Endothelial cell of umbilical vein (primary cell): ENCODE data around the gene B4GALT6. TPM values are rescaled to one million over a fixed set of nuclear protein-coding genes. Genes with fewer than 3 reads are reported as not detected.

Source experiments
- BruUV-seq: library from RNA; stranded (reverse); fragments of 400-500 nt; replicated peaks from 2 replicates; lab custom pipeline; 2021; lab: Mats Ljungman, UMichigan
- CTCF ChIA-PET: fragments of 300-600, 350-600 bp; sonication (Branson Sonifier 250); formaldehyde crosslinking; loops from one replicate; lab custom pipeline; 2021; ENCODE audit warnings: antibody characterized with exemption, inconsistent platforms; lab: Charles Lee
- POLR2A ChIA-PET: fragments of 300-600, 350-600 bp; sonication (Branson Sonifier 250); formaldehyde crosslinking; loops from one replicate; lab custom pipeline; 2021; ENCODE audit warnings: antibody characterized with exemption, inconsistent platforms; lab: Charles Lee
- DNase-seq: peaks from one replicate; pipeline ENCODE4 v3.0.0-alpha.2; 2011; ENCODE audit warnings: low read depth, low spot score
- FAIRE-seq: peaks from 2 replicates; lab custom pipeline; 2011; peaks lifted over from hg19 to GRCh38; lab: Jason Lieb, UNC
- H2AFZ ChIP-seq: 2 replicates; pipeline ENCODE4 v1.6.0; 2012; ENCODE audit warnings: low read depth, low read length, control low read depth, inconsistent platforms
- H3K27ac ChIP-seq: 2 replicates; pipeline ENCODE4 v1.5.1; 2011; ENCODE audit warnings: low read depth, mild to moderate bottlenecking, control low read depth, low read length, moderate library complexity; ENCODE audit not compliant: insufficient read depth
- H3K27me3 ChIP-seq, 2 experiments: 2 replicates each; pipeline versions ENCODE4 v1.6.0 to v1.6.1; 2011; ENCODE audit warnings: low read length in 2 of 2, mixed read lengths in 1 of 2; ENCODE audit not compliant: control insufficient read depth in 2 of 2, insufficient read depth in 2 of 2
- H3K36me3 ChIP-seq, 2 experiments: 2 replicates in 1 of 2; 3 replicates in 1 of 2; pipeline ENCODE4 v1.5.1; 2011; ENCODE audit warnings: low read length in 2 of 2, mild to moderate bottlenecking in 1 of 2, moderate library complexity in 1 of 2; ENCODE audit not compliant: control insufficient read depth in 2 of 2, insufficient read depth in 2 of 2; ENCODE audit errors: extremely low read depth in 1 of 2
- H3K4me1 ChIP-seq: 3 replicates; pipeline ENCODE4 v1.5.1; 2011; ENCODE audit warnings: mild to moderate bottlenecking, low read length; ENCODE audit not compliant: control insufficient read depth, insufficient read depth; ENCODE audit errors: extremely low read depth
- H3K4me2 ChIP-seq: 2 replicates; pipeline ENCODE4 v1.6.1; 2011; ENCODE audit warnings: low read length, control low read depth, mixed read lengths; ENCODE audit not compliant: insufficient read depth
- H3K4me3 ChIP-seq, 3 experiments: fragments of 200-600 bp in 1 of 3; sonication (generic), shearing (Covaris generic) in 1 of 3; replicated peaks in 1 of 3; 2 replicates each; pipeline ENCODE4 v1.5.1; 2011 to 2016; ENCODE audit warnings: control low read depth in 3 of 3, low read length in 3 of 3, mild to moderate bottlenecking in 2 of 3, inconsistent platforms in 1 of 3, low read depth in 1 of 3, moderate library complexity in 1 of 3; ENCODE audit not compliant: insufficient read depth in 1 of 3
- H3K79me2 ChIP-seq: 2 replicates; pipeline ENCODE4 v1.6.0; 2012; ENCODE audit warnings: low read length, inconsistent platforms; ENCODE audit not compliant: control insufficient read depth, insufficient read depth
- H3K9ac ChIP-seq: replicated peaks from 2 replicates; pipeline ENCODE3; 2011; ENCODE audit warnings: low read length, control low read depth; ENCODE audit not compliant: insufficient read depth; ENCODE audit errors: extremely low read depth
- H3K9me1 ChIP-seq: replicated peaks from 3 replicates; pipeline ENCODE4 v1.6.0; 2011; ENCODE audit warnings: mild to moderate bottlenecking, low read length; ENCODE audit not compliant: control insufficient read depth, insufficient read depth; ENCODE audit errors: extremely low read depth
- H3K9me3 ChIP-seq: replicated peaks from 2 replicates; pipeline ENCODE4 v1.5.1; 2012; ENCODE audit warnings: low read length, inconsistent platforms; ENCODE audit not compliant: control insufficient read depth, insufficient read depth
- H4K20me1 ChIP-seq: replicated peaks from 2 replicates; pipeline ENCODE3; 2011; ENCODE audit warnings: mild to moderate bottlenecking, low read length; ENCODE audit not compliant: control insufficient read depth, insufficient read depth; ENCODE audit errors: extremely low read depth
- EZH2 ChIP-seq: IDR thresholded peaks from 2 replicates; pipeline ENCODE4 v1.6.1; 2012; ENCODE audit warnings: borderline replicate concordance, low read depth, mild to moderate bottlenecking, moderate library complexity, low read length, inconsistent platforms; ENCODE audit not compliant: severe bottlenecking
- FOS ChIP-seq: IDR thresholded peaks from 2 replicates; pipeline ENCODE4 v1.6.1; 2011; ENCODE audit warnings: mild to moderate bottlenecking, low read length, moderate library complexity, borderline replicate concordance; ENCODE audit not compliant: insufficient read depth
- GATA2 ChIP-seq: IDR thresholded peaks from 2 replicates; pipeline ENCODE4 v1.7.0; 2011; ENCODE audit warnings: low read depth, mild to moderate bottlenecking, moderate library complexity, mixed read lengths, low read length; ENCODE audit not compliant: insufficient read length, insufficient read depth
- JUN ChIP-seq: IDR thresholded peaks from 2 replicates; pipeline ENCODE4 v1.6.1; 2011; ENCODE audit warnings: borderline replicate concordance, low read depth; ENCODE audit not compliant: insufficient read length, insufficient read depth
- MYC ChIP-seq: IDR thresholded peaks from one replicate; pipeline ENCODE4 v1.6.1; 2011; ENCODE audit warnings: mild to moderate bottlenecking, low read depth, low read length
- POLR2A ChIP-seq: IDR thresholded peaks from 2 replicates; pipeline ENCODE4 v1.6.1; 2012; ENCODE audit warnings: low read depth, mild to moderate bottlenecking, control low read depth, low read length
- POLR2AphosphoS5 ChIP-seq: IDR thresholded peaks from 2 replicates; pipeline ENCODE4 v1.6.1; 2012; ENCODE audit warnings: low read depth, mild to moderate bottlenecking, control low read depth, low read length, moderate library complexity; ENCODE audit not compliant: insufficient read depth
- dilution Hi-C: fragments of 300-500 bp; cut with MboI; formaldehyde crosslinking; loops from one replicate; pipeline ENCODE4 v1.15.0; 2019; ENCODE audit warnings: low sequenced_read_pairs; ENCODE audit not compliant: extremely low pct_ligation_motif_present
- intact Hi-C: fragments of 100-400 bp; cut with micrococcal nuclease; formaldehyde crosslinking; loops from one replicate; pipeline ENCODE4 v1.10.0; 2022
- polyA plus RNA-seq, 4 experiments: library from polyadenylated mRNA; depleted of rRNA in 3 of 4; stranded (reverse) in 3 of 4; unstranded in 1 of 4; fragments of >200 nt; gene quantifications; 2 replicates each; pipeline versions ENCODE4 v1.2.1 to v1.2.3, GENCODE V29; 2011 to 2012; ENCODE audit warnings: missing spikeins in 1 of 4
- total RNA-seq: library from RNA; stranded (reverse); gene quantifications from 2 replicates; pipeline ENCODE4 v1.2.3, GENCODE V29; 2021
- TF ChIP-seq, protein P1 (sequence below), 2 donors: IDR thresholded peaks; 1 replicate in 1 of 2; 2 replicates in 1 of 2; pipeline ENCODE4 v1.5.1; 2011; ENCODE audit warnings: low read length in 2 of 2, mild to moderate bottlenecking in 2 of 2, moderate library complexity in 2 of 2, control low read depth in 1 of 2, inconsistent platforms in 1 of 2, low read depth in 1 of 2; ENCODE audit not compliant: insufficient read depth in 1 of 2; ENCODE audit errors: extremely low read depth in 1 of 2

Gene B4GALT6
- total and polyA plus RNA-seq, 2 donors (not counting 3 experiments of a cell fraction or from before 2014, with no cell fraction given), result 3.9 to 24.2 TPM

- Histone ChIP-seq H3K27ac (no peak overlapping the region), H3K27me3 (no peaks in the 10 kb centered on the region), H3K4me2 (no peak overlapping the region), H3K9ac (no peak overlapping the region), H2AFZ (no peak overlapping the region), H3K4me3 (no peak overlapping the region), H3K79me2 (no peaks in the 10 kb centered on the region), H3K36me3 (peaks cover 0 to 4% of the 10 kb centered on the region in 2 experiments), H3K9me3 (no peaks in the 10 kb centered on the region), H4K20me1 (no peaks in the 10 kb centered on the region), H3K9me1 (no peaks in the 10 kb centered on the region), H3K4me1 (peaks cover 3% of the 10 kb centered on the region)
- BruUV-seq, result no TSS peak
- intact Hi-C loops (no loop called here), dilution Hi-C loops (no loop called here)
- DNase-seq (no peak), FAIRE-seq (no peak)
- POLR2A ChIA-PET, result no interaction called here
- TF ChIP-seq, protein P1, sequence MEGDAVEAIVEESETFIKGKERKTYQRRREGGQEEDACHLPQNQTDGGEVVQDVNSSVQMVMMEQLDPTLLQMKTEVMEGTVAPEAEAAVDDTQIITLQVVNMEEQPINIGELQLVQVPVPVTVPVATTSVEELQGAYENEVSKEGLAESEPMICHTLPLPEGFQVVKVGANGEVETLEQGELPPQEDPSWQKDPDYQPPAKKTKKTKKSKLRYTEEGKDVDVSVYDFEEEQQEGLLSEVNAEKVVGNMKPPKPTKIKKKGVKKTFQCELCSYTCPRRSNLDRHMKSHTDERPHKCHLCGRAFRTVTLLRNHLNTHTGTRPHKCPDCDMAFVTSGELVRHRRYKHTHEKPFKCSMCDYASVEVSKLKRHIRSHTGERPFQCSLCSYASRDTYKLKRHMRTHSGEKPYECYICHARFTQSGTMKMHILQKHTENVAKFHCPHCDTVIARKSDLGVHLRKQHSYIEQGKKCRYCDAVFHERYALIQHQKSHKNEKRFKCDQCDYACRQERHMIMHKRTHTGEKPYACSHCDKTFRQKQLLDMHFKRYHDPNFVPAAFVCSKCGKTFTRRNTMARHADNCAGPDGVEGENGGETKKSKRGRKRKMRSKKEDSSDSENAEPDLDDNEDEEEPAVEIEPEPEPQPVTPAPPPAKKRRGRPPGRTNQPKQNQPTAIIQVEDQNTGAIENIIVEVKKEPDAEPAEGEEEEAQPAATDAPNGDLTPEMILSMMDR (IDR thresholded peaks at IDR 0.05; ENCODE audit: extremely low read depth in 1 of 2, insufficient read depth in 1 of 2, low read depth in 1 of 2, low read length in 2 of 2), result no peak
- TF ChIP-seq GATA2 (no peak), JUN (no peak), POLR2A (no peak), POLR2AphosphoS5 (no peak), FOS (no peak), EZH2 (no peak), MYC (no peak)
- CTCF ChIA-PET, result no interaction called here
These were observed 39.0 kb downstream of the B4GALT6 start for GRCh38 chr18:31645411-31645810.
